Neutrophil (primary cell): Measurements from ENCODE around the gene CACNA1C.

Experiments used
- H3K27ac ChIP-seq: fragments of 200-600 bp; sonication (generic); 2 replicates; pipeline ENCODE4 v1.5.1; 2016; ENCODE audit warnings: mild to moderate bottlenecking, moderate library complexity
- H3K27me3 ChIP-seq: fragments of 200-600 bp; sonication (generic); 2 replicates; pipeline ENCODE4 v1.6.0; 2016; ENCODE audit warnings: mild to moderate bottlenecking
- H3K36me3 ChIP-seq: fragments of 200-600 bp; sonication (generic); 2 replicates; pipeline ENCODE4 v1.5.1; 2017
- H3K4me1 ChIP-seq, 2 experiments: fragments of 200-600 bp in 1 of 2; sonication (generic) in 1 of 2; 1 replicate in 1 of 2; 2 replicates in 1 of 2; pipeline versions ENCODE4 v1.5.1 to v1.6.1; 2013 to 2016; ENCODE audit warnings: low read depth in 1 of 2, low read length in 1 of 2, mild to moderate bottlenecking in 1 of 2, moderate library complexity in 1 of 2; ENCODE audit not compliant: control insufficient read depth in 1 of 2, insufficient read depth in 1 of 2
- H3K4me3 ChIP-seq, 2 experiments: fragments of 200-600 bp in 1 of 2; sonication (generic) in 1 of 2; 1 replicate in 1 of 2; 2 replicates in 1 of 2; pipeline ENCODE4 v1.5.1; 2013 to 2016; ENCODE audit warnings: low read depth in 1 of 2, low read length in 1 of 2, mild to moderate bottlenecking in 1 of 2, moderate library complexity in 1 of 2
- H3K9me3 ChIP-seq: fragments of 200-600 bp; sonication (generic); 2 replicates; pipeline ENCODE4 v1.5.1; 2016
- TF ChIP-seq, protein P1 (sequence below): fragments of 200-600 bp; sonication (generic); IDR thresholded peaks from 2 replicates; pipeline ENCODE4 v1.5.1; 2016; ENCODE audit warnings: antibody characterized with exemption

Gene CACNA1C

GRCh38 chr12:2609020-2609419 lies 556.2 kb downstream of the CACNA1C start:
- no peaks in the 10 kb centered on the region for H3K4me1 ChIP-seq
- H3K27ac ChIP-seq: no peak overlapping the region
- peaks cover 27% of the 10 kb centered on the region for H3K27me3 ChIP-seq
- H3K4me3 ChIP-seq: no peak overlapping the region
- H3K36me3 ChIP-seq: no peaks in the 10 kb centered on the region
- TF ChIP-seq, protein P1, sequence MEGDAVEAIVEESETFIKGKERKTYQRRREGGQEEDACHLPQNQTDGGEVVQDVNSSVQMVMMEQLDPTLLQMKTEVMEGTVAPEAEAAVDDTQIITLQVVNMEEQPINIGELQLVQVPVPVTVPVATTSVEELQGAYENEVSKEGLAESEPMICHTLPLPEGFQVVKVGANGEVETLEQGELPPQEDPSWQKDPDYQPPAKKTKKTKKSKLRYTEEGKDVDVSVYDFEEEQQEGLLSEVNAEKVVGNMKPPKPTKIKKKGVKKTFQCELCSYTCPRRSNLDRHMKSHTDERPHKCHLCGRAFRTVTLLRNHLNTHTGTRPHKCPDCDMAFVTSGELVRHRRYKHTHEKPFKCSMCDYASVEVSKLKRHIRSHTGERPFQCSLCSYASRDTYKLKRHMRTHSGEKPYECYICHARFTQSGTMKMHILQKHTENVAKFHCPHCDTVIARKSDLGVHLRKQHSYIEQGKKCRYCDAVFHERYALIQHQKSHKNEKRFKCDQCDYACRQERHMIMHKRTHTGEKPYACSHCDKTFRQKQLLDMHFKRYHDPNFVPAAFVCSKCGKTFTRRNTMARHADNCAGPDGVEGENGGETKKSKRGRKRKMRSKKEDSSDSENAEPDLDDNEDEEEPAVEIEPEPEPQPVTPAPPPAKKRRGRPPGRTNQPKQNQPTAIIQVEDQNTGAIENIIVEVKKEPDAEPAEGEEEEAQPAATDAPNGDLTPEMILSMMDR: no peak
- no peaks in the 10 kb centered on the region for H3K9me3 ChIP-seq

DNA sequence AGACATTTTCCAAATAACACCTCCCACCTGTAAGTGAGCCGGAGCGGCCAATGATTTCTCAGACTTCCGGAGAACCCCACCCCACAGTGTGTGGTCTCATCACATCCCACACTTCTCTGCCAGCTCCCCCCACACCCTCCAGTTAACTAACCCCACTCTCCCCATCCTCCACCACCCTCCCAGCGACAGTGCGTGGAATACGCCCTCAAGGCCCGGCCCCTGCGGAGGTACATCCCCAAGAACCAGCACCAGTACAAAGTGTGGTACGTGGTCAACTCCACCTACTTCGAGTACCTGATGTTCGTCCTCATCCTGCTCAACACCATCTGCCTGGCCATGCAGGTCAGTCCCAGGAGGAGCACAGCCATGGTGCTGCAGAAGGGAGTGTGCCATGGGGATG lies 557.6 kb downstream of the CACNA1C start:
- Histone ChIP-seq H3K9me3 (no peaks in the 10 kb centered on the region), H3K36me3 (no peaks in the 10 kb centered on the region), H3K27me3 (peaks cover 40% of the 10 kb centered on the region), H3K27ac (no peak overlapping the region), H3K4me3 (no peak overlapping the region), H3K4me1 (no peaks in the 10 kb centered on the region)
- TF ChIP-seq, protein P1: no peak

GRCh38 chr12:2613326-2614073 lies 560.7 kb downstream of the CACNA1C start:
- Histone ChIP-seq H3K27me3 (peaks cover 70% of the 10 kb centered on the region), H3K27ac (no peak overlapping the region), H3K4me3 (no peak overlapping the region), H3K9me3 (no peaks in the 10 kb centered on the region), H3K4me1 (no peaks in the 10 kb centered on the region), H3K36me3 (no peaks in the 10 kb centered on the region)
- TF ChIP-seq, protein P1: no peak

- no peak overlapping the region for H3K27ac ChIP-seq
- H3K36me3 ChIP-seq: no peaks in the 10 kb centered on the region
- H3K27me3 ChIP-seq: peaks cover 70% of the 10 kb centered on the region
- TF ChIP-seq, protein P1: no peak
- no peaks in the 10 kb centered on the region for H3K9me3 ChIP-seq
- no peak overlapping the region for H3K4me3 ChIP-seq
- H3K4me1 ChIP-seq: no peaks in the 10 kb centered on the region
Measured at GRCh38 chr12:2614341-2614740, 561.6 kb downstream of the CACNA1C start.

DNA sequence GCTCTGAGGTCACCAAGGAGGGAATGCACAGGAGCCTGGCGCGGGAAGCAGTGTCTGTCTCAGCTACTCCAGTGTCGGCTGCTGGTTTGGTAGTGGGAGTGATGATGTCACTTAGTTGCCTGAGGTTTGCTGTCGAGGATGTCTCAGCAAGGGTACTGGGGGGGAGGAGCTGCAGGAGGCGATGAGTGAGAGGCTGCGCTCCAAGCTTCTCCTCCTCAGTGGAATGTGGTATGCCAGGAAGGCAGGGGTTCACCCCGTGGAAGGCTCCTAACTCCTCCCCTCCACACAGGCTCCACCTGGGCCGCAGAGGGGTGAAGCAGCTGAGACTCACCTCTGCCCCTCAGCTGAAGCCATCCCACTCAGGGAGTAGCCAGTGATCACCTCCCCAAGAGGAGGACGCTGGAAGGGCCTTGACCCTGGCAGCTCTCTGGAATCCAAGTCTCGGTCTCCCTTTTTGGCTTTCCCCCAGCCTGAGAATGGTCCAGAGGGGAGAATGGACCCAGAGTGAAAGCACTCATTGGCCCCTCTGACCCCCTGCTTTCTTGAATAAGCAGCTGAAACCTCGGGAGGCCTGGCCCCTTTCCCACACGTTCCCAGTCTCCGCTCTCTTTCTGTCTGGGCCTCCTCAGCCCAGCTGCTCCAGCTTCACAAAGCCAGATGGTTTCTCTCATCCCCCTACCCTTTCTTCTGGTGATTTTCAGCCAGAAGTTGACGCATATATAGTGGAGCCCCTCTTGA lies 563.0 kb downstream of the CACNA1C start:
- no peaks in the 10 kb centered on the region for H3K9me3 ChIP-seq
- TF ChIP-seq, protein P1: no peak
- H3K36me3 ChIP-seq: no peaks in the 10 kb centered on the region
- H3K4me1 ChIP-seq: no peaks in the 10 kb centered on the region
- H3K27ac ChIP-seq: no peak overlapping the region
- peaks cover 71% of the 10 kb centered on the region for H3K27me3 ChIP-seq
- no peak overlapping the region for H3K4me3 ChIP-seq
